GM12878 (cell line): ENCODE measurements around the gene KRTAP5-4. TPM values are rescaled to one million over a fixed set of nuclear protein-coding genes. Genes with fewer than 3 reads are reported as not detected.

Source experiments
- ATAC-seq: fragments of 200-7000 bp; cut with Tn5 transposase; 3 replicates; pipeline ENCODE4 v1.9.1; 2020; ENCODE audit warnings: mild to moderate bottlenecking, moderate library complexity
- BruUV-seq: library from RNA; stranded (reverse); fragments of 400-500 nt; replicated peaks from 2 replicates; lab custom pipeline; 2021; lab: Mats Ljungman, UMichigan
- CTCF ChIA-PET: fragments of 300-600 bp; sonication (Branson Sonifier 250); formaldehyde crosslinking; extraction: SDS; loops from one replicate; lab custom pipeline; 2021; ENCODE audit warnings: inconsistent platforms; lab: Yijun Ruan, JAX
- POLR2A ChIA-PET: fragments of 350-600 bp; formaldehyde crosslinking; extraction: SDS; loops from one replicate; lab custom pipeline; 2021; ENCODE audit warnings: inconsistent platforms; lab: Charles Lee
- RAD21 ChIA-PET: fragments of 300-600 bp; sonication (Branson Sonifier 250); formaldehyde crosslinking; loops from one replicate; lab custom pipeline; 2023; ENCODE audit warnings: antibody characterized with exemption; ENCODE audit not compliant: unreplicated experiment; lab: Charles Lee
- SMC1A ChIA-PET: fragments of 300-600 bp; sonication (Branson Sonifier 250); formaldehyde crosslinking; loops from one replicate; lab custom pipeline; 2023; ENCODE audit not compliant: unreplicated experiment, uncharacterized antibody; lab: Charles Lee
- DNase-seq: peaks from one replicate; pipeline ENCODE4 v3.0.0-alpha.2; 2011; ENCODE audit warnings: low read depth, low spot score
- FAIRE-seq: peaks from 3 replicates; lab custom pipeline; 2011; peaks lifted over from hg19 to GRCh38; lab: Jason Lieb, UNC
- H2AFZ ChIP-seq: 2 replicates; pipeline ENCODE4 v1.6.0; 2011; ENCODE audit warnings: low read depth, low read length, control low read depth; ENCODE audit not compliant: control insufficient read depth
- H3K27ac ChIP-seq: 2 replicates; pipeline ENCODE4 v1.5.1; 2011; ENCODE audit warnings: control low read depth; ENCODE audit not compliant: control insufficient read depth, insufficient read depth
- H3K27me3 ChIP-seq, 2 experiments: replicated peaks in 1 of 2; 2 replicates each; pipeline versions ENCODE4 v1.6.0 to v1.6.1; 2011; ENCODE audit warnings: low read length in 1 of 2; ENCODE audit not compliant: control insufficient read depth in 2 of 2, insufficient read depth in 2 of 2
- H3K36me3 ChIP-seq, 2 experiments: 2 replicates each; pipeline ENCODE4 v1.5.1; 2011; ENCODE audit warnings: low read length in 1 of 2; ENCODE audit not compliant: control insufficient read depth in 2 of 2, insufficient read depth in 2 of 2
- H3K4me1 ChIP-seq: 2 replicates; pipeline ENCODE4 v1.6.1; 2011; ENCODE audit warnings: mild to moderate bottlenecking, low read length, moderate library complexity, mixed read lengths; ENCODE audit not compliant: control insufficient read depth, insufficient read depth
- H3K4me2 ChIP-seq: 2 replicates; pipeline ENCODE4 v1.6.0; 2011; ENCODE audit warnings: control low read depth; ENCODE audit not compliant: control insufficient read depth, insufficient read depth
- H3K4me3 ChIP-seq: fragments of 200-600 bp; sonication (generic); 2 replicates; pipeline ENCODE4 v1.5.1; 2016
- H3K79me2 ChIP-seq: 2 replicates; pipeline ENCODE4 v1.6.0; 2011; ENCODE audit warnings: low read length; ENCODE audit not compliant: control insufficient read depth, insufficient read depth
- H3K9ac ChIP-seq: 2 replicates; pipeline ENCODE4 v1.8.0; 2011; ENCODE audit warnings: low read length, control low read depth, mixed read lengths; ENCODE audit not compliant: control insufficient read depth, insufficient read depth
- H3K9me3 ChIP-seq: replicated peaks from 3 replicates; pipeline ENCODE4 v1.5.1; 2011; ENCODE audit warnings: mild to moderate bottlenecking, low read length; ENCODE audit not compliant: control insufficient read depth, insufficient read depth
- H4K20me1 ChIP-seq: 2 replicates; pipeline ENCODE4 v1.6.0; 2011; ENCODE audit not compliant: control insufficient read depth, insufficient read depth
- BACH1 ChIP-seq: fragments of 450-650 bp; IDR thresholded peaks from 2 replicates; pipeline ENCODE4 v1.6.1; 2017; ENCODE audit warnings: mild to moderate bottlenecking, borderline replicate concordance
- BMI1 ChIP-seq: fragments of 450-650 bp; IDR thresholded peaks from 2 replicates; pipeline ENCODE4 v1.6.1; 2016; ENCODE audit warnings: mild to moderate bottlenecking, moderate library complexity, borderline replicate concordance
- NR2C2 ChIP-seq: IDR thresholded peaks from 2 replicates; pipeline ENCODE4 v1.6.1; 2011; ENCODE audit warnings: borderline replicate concordance, low read depth; ENCODE audit not compliant: control insufficient read depth, insufficient read length
- RAD51 ChIP-seq: fragments of 450-650 bp; IDR thresholded peaks from 2 replicates; pipeline ENCODE4 v1.6.1; 2016; ENCODE audit warnings: moderate library complexity, mild to moderate bottlenecking, inconsistent platforms
- SMAD1 ChIP-seq: fragments of 450-650 bp; IDR thresholded peaks from 2 replicates; pipeline ENCODE4 v1.6.1; 2018; ENCODE audit warnings: mild to moderate bottlenecking, low read depth; ENCODE audit not compliant: partially characterized antibody
- SMARCA5 ChIP-seq: fragments of 450-650 bp; IDR thresholded peaks from 2 replicates; pipeline ENCODE4 v1.6.1; 2017; ENCODE audit warnings: mild to moderate bottlenecking
- SMC3 ChIP-seq: IDR thresholded peaks from 2 replicates; pipeline ENCODE4 v1.6.1; 2011; ENCODE audit warnings: low read length, improper control_type of control experiment, borderline replicate concordance
- TAF1 ChIP-seq: IDR thresholded peaks from 2 replicates; pipeline ENCODE4 v1.6.1; 2011; ENCODE audit warnings: mild to moderate bottlenecking, low read depth, low read length, borderline replicate concordance
- TBL1XR1 ChIP-seq: IDR thresholded peaks from 2 replicates; pipeline ENCODE4 v1.6.1; 2012; ENCODE audit warnings: low read depth, low read length, improper control_type of control experiment
- ZBED1 ChIP-seq: IDR thresholded peaks from 2 replicates; pipeline ENCODE4 v1.6.1; 2016; ENCODE audit warnings: borderline replicate concordance
- ZBTB11 ChIP-seq: fragments of 450-650 bp; formaldehyde crosslinking; IDR thresholded peaks from 2 replicates; pipeline ENCODE4 v1.5.0; 2022; ENCODE audit warnings: mild to moderate bottlenecking, missing genetic modification characterization
- ZBTB40 ChIP-seq: fragments of 450-650 bp; IDR thresholded peaks from 2 replicates; pipeline ENCODE4 v1.6.1; 2016; ENCODE audit warnings: mild to moderate bottlenecking, moderate library complexity, borderline replicate concordance
- WGBS: methylation state at CpG from one replicate; pipeline ENCODE4 v1.1.6; 2016; ENCODE audit warnings: low lambda C conversion rate; ENCODE audit not compliant: insufficient replicate concordance, insufficient coverage; ENCODE audit errors: missing lambda C conversion rate; 5-methylcytosine and 5-hydroxymethylcytosine counted together
- in situ Hi-C: fragments of 300-500 bp; cut with MboI; formaldehyde crosslinking; loops from 9 replicates; pipeline ENCODE4 v1.14.3; 2018; ENCODE audit warnings: mixed read lengths
- intact Hi-C: fragments of 100-400 bp; cut with micrococcal nuclease; formaldehyde crosslinking; loops from one replicate; pipeline ENCODE4 v1.14.2; 2022; ENCODE audit not compliant: unreplicated experiment
- polyA plus RNA-seq, 11 experiments: library from polyadenylated mRNA; depleted of rRNA in 4 of 11; unstranded in 6 of 11; stranded (reverse) in 5 of 11; fragments of >200 nt; fragmentation: Nextera tagmentation in 4 of 11; fragmentation: Illumina TruSeq in 1 of 11; extraction: Ambion mirVana in 4 of 11; extraction: Trizol in 1 of 11; gene quantifications; 1 replicate in 1 of 11; 2 replicates in 10 of 11; pipeline versions ENCODE4 v1.2.1 to v1.2.3, GENCODE V29; 2011 to 2016; ENCODE audit warnings: inconsistent platforms in 2 of 11, missing spikeins in 2 of 11, low read depth in 1 of 11
- total RNA-seq, 4 experiments: library from RNA; depleted of rRNA in 3 of 4; stranded (reverse); fragments of >200 nt in 3 of 4; fragmentation: Illumina TruSeq in 1 of 4; extraction: Trizol in 1 of 4; gene quantifications; 2 replicates each; pipeline versions ENCODE4 v1.2.1 to v1.2.3, GENCODE V29; 2013 to 2021

Gene KRTAP5-4
- total and polyA plus RNA-seq, 10 of the 15 experiments (the other 5 are each of a cell fraction or from before 2014, with no cell fraction given): not detected

GRCh38 chr11:1660111-1660867, 38.4 kb upstream of the KRTAP5-4 start:
- Histone ChIP-seq H3K79me2 (no peaks in the 10 kb centered on the region), H4K20me1 (no peaks in the 10 kb centered on the region), H3K27ac (no peak overlapping the region), H2AFZ (no peak overlapping the region), H3K27me3 (no peaks in the 10 kb centered on the region; a peak in 2 of 4 replicates), H3K9me3 (no peaks in the 10 kb centered on the region), H3K4me1 (no peaks in the 10 kb centered on the region), H3K4me3 (no peak overlapping the region), H3K9ac (no peak overlapping the region), H3K36me3 (no peaks in the 10 kb centered on the region), H3K4me2 (no peak overlapping the region)
- DNase-seq (no peak), FAIRE-seq (no peak), ATAC-seq (no peak)
- TF ChIP-seq NR2C2 (no peak), TBL1XR1 (no peak), SMC3 (no peak), ZBTB11 (CRISPR knock-in tag) (no peak), BMI1 (no peak), SMARCA5 (no peak), TAF1 (no peak), ZBED1 (no peak), SMAD1 (no peak), RAD51 (no peak), ZBTB40 (no peak), BACH1 (no peak)
- ChIA-PET SMC1A (no interaction called here), POLR2A (no interaction called here), CTCF (no interaction called here), RAD21 (no interaction called here)
- in situ Hi-C loops: no loop called here
- WGBS: 25% methylated on average over 24 of the region's 24 CpGs
- BruUV-seq: no TSS peak
- intact Hi-C loops: no loop called here
